Natural killer cell (primary cell): ENCODE results near the gene CBARP. TPM values are rescaled to one million over a fixed set of nuclear protein-coding genes. Genes with fewer than 3 reads are reported as not detected.

Source experiments
- ATAC-seq, 3 donors: fragments of 150-1000 bp in 2 of 3; fragments of 200-7000 bp in 1 of 3; cut with Tn5 transposase; 1 replicate in 1 of 3; 2 replicates in 2 of 3; pipeline ENCODE4 v1.10.0; 2021; ENCODE audit warnings: mild to moderate bottlenecking in 2 of 3, moderate library complexity in 2 of 3
- DNase-seq, 2 donors: peaks; one replicate each; pipeline versions ENCODE4 v3.0.0 to v3.0.0-alpha.2; 2013 to 2021; ENCODE audit warnings: mixed read lengths in 1 of 2
- H3K27ac ChIP-seq: one replicate; pipeline ENCODE4 v1.5.1; 2013; ENCODE audit warnings: mild to moderate bottlenecking, low read length
- H3K27me3 ChIP-seq: one replicate; pipeline ENCODE4 v1.6.1; 2013; ENCODE audit warnings: low read length; ENCODE audit not compliant: control insufficient read depth, insufficient read depth
- H3K36me3 ChIP-seq: one replicate; pipeline ENCODE4 v1.6.1; 2013; ENCODE audit warnings: low read length; ENCODE audit not compliant: control insufficient read depth, insufficient read depth
- H3K4me1 ChIP-seq: one replicate; pipeline ENCODE4 v1.6.1; 2013; ENCODE audit warnings: low read length; ENCODE audit not compliant: control insufficient read depth, insufficient read depth
- H3K4me3 ChIP-seq: one replicate; pipeline ENCODE4 v1.5.1; 2013; ENCODE audit warnings: low read length
- H3K9me3 ChIP-seq: one replicate; pipeline ENCODE4 v1.6.1; 2013; ENCODE audit warnings: low read length; ENCODE audit not compliant: control insufficient read depth, insufficient read depth
- H3K27ac Mint-ChIP-seq, 2 donors: one replicate each; pipeline ENCODE4 v1.8.0; 2022; ENCODE audit warnings: mild to moderate bottlenecking in 2 of 2, mixed read lengths in 2 of 2, moderate library complexity in 1 of 2
- H3K27me3 Mint-ChIP-seq, 2 donors: one replicate each; pipeline ENCODE4 v1.8.0; 2022; ENCODE audit warnings: low read depth in 2 of 2, mixed read lengths in 2 of 2
- H3K36me3 Mint-ChIP-seq: one replicate; pipeline ENCODE4 v1.8.0; 2022; ENCODE audit warnings: mixed read lengths
- H3K4me1 Mint-ChIP-seq, 2 donors: one replicate each; pipeline ENCODE4 v1.8.0; 2022; ENCODE audit warnings: mixed read lengths in 2 of 2
- H3K4me3 Mint-ChIP-seq: one replicate; pipeline ENCODE4 v1.8.0; 2022; ENCODE audit warnings: mild to moderate bottlenecking, moderate library complexity, mixed read lengths
- H3K9me3 Mint-ChIP-seq, 2 donors: one replicate each; pipeline ENCODE4 v1.8.0; 2022; ENCODE audit warnings: mixed read lengths in 2 of 2
- CTCF ChIP-seq: fragments of 200-600 bp; IDR thresholded peaks from one replicate; pipeline ENCODE4 v1.8.0; 2022; ENCODE audit warnings: antibody characterized with exemption
- WGBS: methylation state at CpG from one replicate; pipeline ENCODE4 v1.1.7; 2013; ENCODE audit warnings: missing lambda C conversion rate; ENCODE audit not compliant: insufficient coverage; 5-methylcytosine and 5-hydroxymethylcytosine counted together
- intact Hi-C: fragments of 100-400 bp; cut with micrococcal nuclease; formaldehyde crosslinking; loops from one replicate; pipeline ENCODE4 v1.14.2; 2022
- total RNA-seq, 4 donors: library from RNA; stranded (reverse); fragments of 120-200 nt in 1 of 4; gene quantifications; one replicate each; pipeline versions ENCODE4 v1.2.3 to v1.2.4, GENCODE V29; 2013 to 2022

The CBARP gene
- total RNA-seq, 3 donors from 2014 or later (not counting 1 experiment from before 2014, with no cell fraction given), result 0.14 to 0.41 TPM; not detected in 1

GRCh38 chr19:1222394-1222793 is 15.4 kb downstream of the CBARP start:
- Histone ChIP-seq H3K4me1 (no peaks in the 10 kb centered on the region), H3K27me3 (no peaks in the 10 kb centered on the region), H3K4me3 (no peak overlapping the region), H3K36me3 (peaks cover 45% of the 10 kb centered on the region), H3K9me3 (no peaks in the 10 kb centered on the region), H3K27ac (no peak overlapping the region)
- WGBS, result 95% methylated on average over 14 of the region's 14 CpGs
- ATAC-seq, result no peak
- Mint-ChIP-seq H3K27ac (no peak overlapping the region), H3K4me3 (no peak overlapping the region), H3K9me3 (no peaks in the 10 kb centered on the region), H3K27me3 (no peaks in the 10 kb centered on the region), H3K36me3 (no peaks in the 10 kb centered on the region), H3K4me1 (no peaks in the 10 kb centered on the region)
- DNase-seq, result no peak
- no peak for TF ChIP-seq CTCF
- intact Hi-C loops, result no loop called here

- intact Hi-C loops, result no loop called here
Observed at GRCh38 chr19:1221904-1222255, 15.9 kb downstream of the CBARP start.

GRCh38 chr19:1220976-1221903 is 16.6 kb downstream of the CBARP start:
- Histone ChIP-seq H3K27me3 (no peaks in the 10 kb centered on the region), H3K4me3 (no peak overlapping the region), H3K36me3 (peaks cover 38% of the 10 kb centered on the region), H3K27ac (no peak overlapping the region), H3K4me1 (no peaks in the 10 kb centered on the region), H3K9me3 (no peaks in the 10 kb centered on the region)
- no peaks in the 10 kb centered on the region for H3K36me3 Mint-ChIP-seq
- intact Hi-C loops, result no loop called here
- DNase-seq, result no peak
- 91% methylated on average over 35 of the region's 38 CpGs for WGBS
- H3K4me1 Mint-ChIP-seq, result no peaks in the 10 kb centered on the region
- H3K27ac Mint-ChIP-seq, result no peak overlapping the region
- peak in 2 of 3 donors; percentile 26 to 46 for ATAC-seq
- no peaks in the 10 kb centered on the region for H3K9me3 Mint-ChIP-seq
- TF ChIP-seq CTCF, result no peak
- H3K4me3 Mint-ChIP-seq, result no peak overlapping the region
- no peaks in the 10 kb centered on the region for H3K27me3 Mint-ChIP-seq

More at GRCh38 chr19:1221904-1222255, 15.9 kb downstream of the CBARP start:
- no peak overlapping the region for H3K27ac ChIP-seq
- no peaks in the 10 kb centered on the region for H3K9me3 ChIP-seq
- H3K36me3 ChIP-seq, result peaks cover 41% of the 10 kb centered on the region
- no peak overlapping the region for H3K4me3 ChIP-seq
- H3K9me3 Mint-ChIP-seq, result no peaks in the 10 kb centered on the region
- no peaks in the 10 kb centered on the region for H3K4me1 Mint-ChIP-seq
- H3K27me3 Mint-ChIP-seq, result no peaks in the 10 kb centered on the region
- H3K4me1 ChIP-seq, result no peaks in the 10 kb centered on the region
- H3K4me3 Mint-ChIP-seq, result no peak overlapping the region
- TF ChIP-seq CTCF, result no peak
- H3K36me3 Mint-ChIP-seq, result no peaks in the 10 kb centered on the region
- ATAC-seq (no peak), DNase-seq (no peak)
- H3K27me3 ChIP-seq, result no peaks in the 10 kb centered on the region
- 97% methylated on average over 22 of the region's 22 CpGs for WGBS
- H3K27ac Mint-ChIP-seq, result no peak overlapping the region
